ENCODE results near the gene ZFAND3.

The ZFAND3 gene

DNA sequence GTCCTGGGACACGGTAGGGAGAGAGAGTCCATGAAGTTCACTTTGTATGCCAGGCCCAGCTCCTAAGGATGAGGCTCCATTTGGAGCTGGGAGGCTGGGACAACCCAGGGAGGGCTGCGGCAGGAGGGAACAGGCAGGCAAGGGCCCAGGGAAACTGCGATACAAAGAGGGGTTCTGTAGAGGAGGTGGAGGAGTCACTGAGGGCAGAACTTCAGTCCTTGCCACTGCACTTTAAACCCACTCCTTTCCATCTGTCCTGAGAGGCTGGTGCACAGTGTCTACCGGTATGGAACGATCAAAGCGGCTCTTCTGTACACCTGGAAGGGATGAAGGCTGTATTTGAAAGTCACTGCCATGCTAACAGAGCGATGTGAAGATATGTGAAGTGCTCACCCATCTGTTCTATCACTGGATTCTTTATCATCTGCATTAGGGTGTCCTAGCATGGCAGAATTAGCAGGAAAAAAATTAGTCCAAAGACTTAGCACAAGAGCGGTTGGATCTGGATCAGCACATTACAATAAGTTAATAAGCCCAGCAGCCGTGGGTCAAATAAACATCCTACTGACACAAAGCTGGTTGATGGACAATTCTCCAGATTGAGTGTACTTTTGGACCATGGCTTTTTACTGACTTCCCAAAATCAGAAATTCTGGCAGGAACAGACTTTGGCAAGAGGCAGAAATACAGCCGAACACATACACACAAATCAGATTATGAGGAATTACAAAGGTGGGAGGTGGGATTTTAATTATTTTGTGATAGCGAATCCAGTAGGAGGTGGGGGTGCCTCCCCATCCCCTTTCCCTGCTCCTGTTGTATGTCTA lies 20.9 kb upstream of the ZFAND3 start:
- no peak for DNase-seq

- no peak for DNase-seq
These were observed 20.3 kb upstream of the ZFAND3 start for GRCh38 chr6:37799263-37799644.

GRCh38 chr6:37800703-37801604 lies 18.6 kb upstream of the ZFAND3 start:
- no peak for DNase-seq

- DNase-seq: no peak
These were observed 18.0 kb upstream of the ZFAND3 start for GRCh38 chr6:37801605-37801940.

DNA sequence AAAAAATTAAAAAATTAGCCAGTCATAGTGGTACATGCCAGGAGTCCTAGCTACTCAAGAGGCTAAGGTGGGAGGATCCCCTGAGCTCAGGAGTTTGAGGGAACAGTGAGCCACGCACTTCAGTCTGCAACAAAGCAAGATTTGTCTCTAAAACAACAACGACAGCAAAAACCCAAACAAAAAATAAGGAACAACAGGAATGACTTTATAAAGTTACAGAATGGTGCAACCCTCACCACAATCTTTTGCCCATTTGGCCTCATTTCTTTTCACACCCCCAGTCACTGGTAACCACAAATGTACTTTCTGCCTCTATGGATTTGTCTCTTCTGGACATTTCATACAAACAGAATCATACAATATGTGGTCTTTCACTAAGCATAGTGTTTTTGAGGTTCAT lies 16.7 kb upstream of the ZFAND3 start:
- no peak for DNase-seq

DNA sequence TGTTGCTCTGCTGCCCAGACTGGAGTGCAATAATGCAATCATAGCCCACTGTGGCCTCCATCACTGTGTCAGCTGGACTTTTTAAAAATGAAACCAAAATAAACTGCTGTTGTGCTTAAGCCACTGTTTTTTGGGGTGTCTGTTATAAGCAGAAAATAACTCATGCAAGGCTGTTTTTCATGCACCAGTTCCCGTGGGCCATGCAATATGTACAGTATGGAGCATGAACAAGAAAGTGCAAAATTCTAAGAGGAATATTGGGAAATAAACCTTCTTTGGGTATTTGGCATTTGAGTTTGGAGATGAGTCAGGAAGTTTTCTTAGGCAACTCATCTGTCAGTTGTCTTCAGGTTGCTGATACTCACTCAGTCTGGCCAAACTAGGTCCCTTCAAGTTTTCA lies 14.9 kb upstream of the ZFAND3 start:
- DNase-seq: no peak

GRCh38 chr6:37806213-37806612 lies 13.3 kb upstream of the ZFAND3 start:
- DNase-seq: no peak

GRCh38 chr6:37807656-37808055 lies 11.9 kb upstream of the ZFAND3 start:
- DNase-seq: no peak

DNA sequence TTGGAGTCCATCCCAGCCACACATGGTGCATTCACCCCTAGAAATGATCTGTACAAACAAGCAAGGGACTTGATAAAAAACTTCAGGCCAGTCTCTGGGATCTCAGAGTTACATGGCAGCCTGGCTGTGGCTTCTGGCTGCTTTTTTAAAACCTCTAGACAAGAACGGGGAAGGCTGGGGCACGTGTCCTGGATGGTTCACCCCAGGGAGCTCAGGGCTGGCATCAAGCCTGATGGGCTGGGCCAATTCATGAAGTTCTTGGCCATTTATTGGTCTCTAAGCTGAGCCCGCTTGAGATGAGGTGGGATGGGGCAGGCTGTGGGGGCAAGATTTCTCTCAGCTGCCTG lies 10.4 kb upstream of the ZFAND3 start:
- no peak for DNase-seq

GRCh38 chr6:37812841-37813240 lies 6.7 kb upstream of the ZFAND3 start:
- no peak for DNase-seq

- DNase-seq: no peak
These were observed 5.2 kb upstream of the ZFAND3 start for GRCh38 chr6:37814374-37814773.

DNA sequence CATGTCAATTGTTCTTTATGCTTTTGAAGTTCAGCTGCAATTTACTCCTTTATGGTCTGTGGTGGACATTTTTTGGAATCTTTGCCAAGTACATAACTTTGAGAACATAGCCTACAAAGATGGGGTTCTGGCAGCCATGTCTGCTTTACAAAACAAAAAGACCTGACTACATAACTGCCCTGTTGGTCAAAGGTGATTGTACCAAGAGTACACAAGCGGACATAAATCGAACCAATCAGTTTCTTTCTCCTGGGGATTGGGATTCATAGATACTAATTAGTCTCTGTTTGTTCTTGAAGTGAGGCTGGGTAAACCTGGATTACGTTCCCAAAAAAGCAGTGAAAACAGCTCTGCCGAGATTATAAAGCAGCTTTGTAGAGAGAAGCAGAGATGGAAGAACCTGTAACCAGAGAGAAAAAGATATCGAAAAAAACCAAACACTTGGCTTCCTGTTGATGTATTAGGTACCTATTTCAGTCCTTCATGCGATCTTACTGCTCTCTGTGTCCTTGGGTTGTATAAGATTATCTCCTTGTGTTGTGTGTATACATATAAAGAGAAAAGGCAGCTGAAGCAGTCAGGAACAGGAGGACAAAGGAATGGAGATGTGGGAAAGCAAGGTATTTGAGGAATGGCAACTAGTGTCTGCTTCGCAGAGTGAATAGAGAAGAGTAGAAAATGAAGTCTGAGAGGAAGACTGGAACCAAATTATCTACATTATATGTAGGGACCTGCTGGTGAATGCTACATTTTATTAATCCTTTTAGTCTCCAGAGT lies 2.7 kb upstream of the ZFAND3 start:
- no peak for DNase-seq

DNA sequence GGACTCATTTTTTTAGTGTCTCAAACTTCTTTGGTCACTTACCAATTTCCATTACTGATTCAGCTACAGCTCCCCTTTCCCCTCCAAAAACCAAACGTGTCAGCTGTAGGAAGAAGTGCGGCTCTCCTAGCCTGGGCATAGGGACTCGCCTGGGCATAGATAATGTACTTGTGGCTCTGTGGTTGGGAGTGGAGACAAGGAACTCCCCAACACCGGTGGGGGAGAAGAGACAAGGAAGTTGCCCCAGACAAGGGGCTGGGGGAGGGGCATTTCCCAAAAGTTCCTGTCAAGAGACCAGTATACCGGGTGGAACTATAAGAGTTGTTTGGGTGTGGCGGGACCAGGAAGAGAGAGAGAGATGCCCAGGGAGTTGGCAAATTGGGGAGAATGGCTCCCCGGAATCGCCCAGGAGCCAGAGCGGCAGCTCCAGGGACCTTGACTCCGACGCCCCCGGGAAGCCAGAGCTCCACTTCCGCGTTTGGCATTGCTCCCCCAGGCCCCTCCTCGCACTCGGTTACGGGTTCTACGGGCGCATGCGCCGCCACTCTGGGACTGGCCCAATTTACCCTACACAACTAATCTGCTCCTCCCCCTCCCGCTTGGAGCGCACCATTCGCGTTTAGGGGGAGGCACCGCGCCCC lies 871 bp upstream of the ZFAND3 start:
- peak; percentile 93 for DNase-seq

DNA sequence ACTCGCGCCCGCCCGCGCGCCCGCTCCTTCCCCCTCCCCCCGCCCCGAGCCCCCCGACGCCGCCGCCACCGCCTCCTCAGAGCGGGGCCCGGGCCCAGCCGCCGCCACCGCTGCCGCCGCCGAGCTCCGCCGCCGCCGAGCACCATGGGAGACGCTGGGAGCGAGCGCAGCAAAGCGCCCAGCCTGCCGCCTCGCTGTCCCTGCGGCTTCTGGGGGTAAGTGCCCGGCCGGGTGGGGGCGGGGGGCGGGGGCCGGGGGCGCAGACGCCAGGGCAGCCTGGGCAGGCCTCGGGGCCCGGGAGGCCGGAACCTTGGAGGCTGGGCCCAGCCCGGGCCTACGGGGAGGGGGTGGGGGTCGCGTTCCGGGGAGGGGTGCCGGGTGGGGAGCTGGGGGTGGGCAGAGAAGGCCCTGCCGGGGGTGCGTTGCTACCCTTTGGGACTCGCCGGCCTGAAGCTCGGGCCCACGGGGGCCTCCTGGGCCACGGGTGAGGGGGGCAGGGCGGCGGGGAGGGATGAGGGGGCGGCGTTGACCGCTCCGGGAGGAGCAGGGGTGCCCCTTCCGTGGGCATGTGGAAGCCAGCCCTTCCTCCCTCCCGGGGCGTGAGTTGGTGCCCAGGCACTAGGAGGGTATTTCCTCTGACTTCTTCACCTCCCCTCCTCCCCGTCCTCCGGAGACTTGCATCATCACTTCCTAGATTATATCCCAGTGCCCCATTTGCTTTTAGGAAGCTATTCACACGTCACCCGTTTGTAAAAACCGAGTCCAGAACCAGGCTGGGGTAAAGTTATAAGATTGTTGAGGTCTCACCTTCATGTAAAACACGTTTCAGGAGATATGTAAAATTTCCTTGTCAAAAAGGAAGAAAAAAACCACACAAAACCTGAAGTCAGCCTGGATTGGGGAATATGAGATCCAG lies 533 bp downstream of the ZFAND3 start:
- peak; percentile 30 for DNase-seq

GRCh38 chr6:37820718-37821079 lies 1.2 kb downstream of the ZFAND3 start:
- no peak for DNase-seq

DNA sequence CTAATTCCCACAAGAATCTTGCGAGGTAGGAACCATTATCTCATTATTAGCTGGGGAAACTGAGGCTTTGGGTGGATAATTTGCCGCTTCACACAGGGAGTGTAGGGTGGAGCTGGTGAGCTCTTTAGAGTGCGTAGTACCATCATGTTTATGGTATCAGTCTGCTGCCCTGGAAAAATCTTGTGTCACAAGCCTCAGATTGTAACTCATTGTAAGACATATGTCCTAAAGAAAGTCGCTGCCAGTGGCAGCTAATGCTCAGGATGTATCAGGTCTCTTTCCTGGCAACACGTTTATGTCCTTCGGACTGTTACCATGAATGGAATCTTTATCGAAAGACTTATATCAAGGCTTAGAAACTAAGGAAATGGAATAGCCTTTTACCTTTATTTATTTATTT lies 1.9 kb downstream of the ZFAND3 start:
- no peak for DNase-seq

DNA sequence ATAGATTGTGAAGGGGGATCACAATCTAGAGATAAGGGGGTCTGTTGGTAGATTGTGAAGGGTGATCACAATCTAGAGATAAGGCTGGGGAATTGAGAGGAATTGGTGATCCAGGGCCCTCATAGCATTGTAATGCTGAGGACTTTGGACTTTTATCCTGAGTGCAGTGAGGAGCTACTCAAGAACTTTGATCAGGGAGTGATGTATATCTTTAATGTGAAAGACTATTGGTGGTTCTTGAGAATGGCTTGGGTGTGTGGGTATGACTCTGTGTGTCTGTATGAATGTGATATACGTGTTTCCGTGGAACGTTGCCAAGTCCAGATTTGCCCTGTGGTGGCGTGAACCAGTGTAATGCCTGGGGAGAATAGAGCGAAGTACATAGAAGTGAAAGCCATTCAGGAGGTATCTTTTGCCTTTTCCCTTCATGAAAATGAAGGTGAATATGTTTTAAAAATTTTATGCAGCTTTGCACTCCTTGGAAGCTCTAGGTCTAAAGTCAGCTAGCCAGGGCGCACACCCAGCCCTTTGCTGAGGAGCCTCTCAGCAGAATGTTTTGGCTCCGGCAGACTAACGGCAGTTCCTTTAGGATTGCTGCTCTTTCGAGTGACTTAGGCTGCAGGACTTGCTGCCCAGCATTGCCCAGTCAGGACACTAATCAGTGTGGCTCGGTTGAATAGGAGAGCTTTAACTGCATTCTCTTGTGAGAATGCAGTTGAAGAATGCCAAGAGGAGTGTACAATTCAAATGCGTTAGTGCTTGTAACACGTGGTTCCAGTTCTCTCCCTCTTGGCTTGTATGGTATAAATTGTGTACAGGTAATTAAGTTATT lies 3.5 kb downstream of the ZFAND3 start:
- DNase-seq: no peak

DNA sequence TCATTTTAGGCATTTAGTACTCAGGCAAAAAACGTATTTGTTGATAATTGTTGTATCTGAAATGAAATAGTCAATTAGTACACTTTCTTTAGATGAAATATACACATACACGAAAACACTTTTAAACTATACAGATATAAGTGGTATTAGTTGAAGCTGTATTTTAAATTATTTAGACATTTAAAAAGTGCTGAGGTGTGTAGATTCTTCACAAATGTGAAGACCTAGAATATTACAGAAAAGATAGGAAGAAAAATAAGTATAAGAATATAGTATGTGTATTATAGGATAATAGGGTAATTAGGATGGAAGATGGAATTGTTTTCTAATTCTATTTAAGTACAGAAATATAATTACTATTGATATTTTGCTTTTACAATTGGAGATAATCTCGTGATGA lies 4.6 kb downstream of the ZFAND3 start:
- no peak for DNase-seq

- no peak for DNase-seq
These were observed 6.7 kb downstream of the ZFAND3 start for GRCh38 chr6:37826188-37826587.

GRCh38 chr6:37826993-37827392 lies 7.5 kb downstream of the ZFAND3 start:
- no peak for DNase-seq

GRCh38 chr6:37827603-37828265 lies 8.2 kb downstream of the ZFAND3 start:
- no peak for DNase-seq

Measured in activated T-cell treated with anti-CD3 and anti-CD28 coated beads for 4 hours (primary cell).